Effector memory CD4-positive, alpha-beta T cell (primary cell): ENCODE results near the gene NAXE.

Experiments used
- DNase-seq, 3 donors: peaks; one replicate each; pipeline ENCODE4 v3.0.0-alpha.2; 2020
- H3K27ac ChIP-seq: 2 replicates; pipeline ENCODE4 v1.7.0; 2013; ENCODE audit warnings: mild to moderate bottlenecking, low read length, moderate library complexity; ENCODE audit not compliant: insufficient read depth, poor library complexity, severe bottlenecking
- H3K27me3 ChIP-seq: replicated peaks from 2 replicates; pipeline ENCODE4 v1.7.0; 2013; ENCODE audit warnings: mild to moderate bottlenecking, low read length; ENCODE audit not compliant: insufficient read depth, control insufficient read depth, poor library complexity, severe bottlenecking
- H3K36me3 ChIP-seq: 2 replicates; pipeline ENCODE4 v1.7.0; 2013; ENCODE audit warnings: mild to moderate bottlenecking, low read length, moderate library complexity; ENCODE audit not compliant: control insufficient read depth, insufficient read depth
- H3K4me1 ChIP-seq: 2 replicates; pipeline ENCODE4 v1.7.0; 2013; ENCODE audit warnings: low read length, mild to moderate bottlenecking; ENCODE audit not compliant: control insufficient read depth, insufficient read depth, poor library complexity, severe bottlenecking
- H3K4me3 ChIP-seq: 2 replicates; pipeline ENCODE4 v1.7.0; 2013; ENCODE audit warnings: low read length, low read depth, mild to moderate bottlenecking; ENCODE audit not compliant: insufficient read depth, poor library complexity, severe bottlenecking
- H3K9me3 ChIP-seq: 2 replicates; pipeline ENCODE4 v1.7.0; 2013; ENCODE audit warnings: mild to moderate bottlenecking, low read length, moderate library complexity; ENCODE audit not compliant: control insufficient read depth

NAXE gene

GRCh38 chr1:156643049-156643777 is 51.6 kb downstream of the NAXE start:
- peaks cover 53% of the 10 kb centered on the region for H3K27me3 ChIP-seq
- no peak overlapping the region for H3K4me3 ChIP-seq

GRCh38 chr1:156643778-156644092 is 52.2 kb downstream of the NAXE start:
- Histone ChIP-seq H3K27me3 (peaks cover 50% of the 10 kb centered on the region), H3K4me1 (peaks cover 21% of the 10 kb centered on the region), H3K4me3 (no peak overlapping the region), H3K36me3 (no peaks in the 10 kb centered on the region), H3K9me3 (no peaks in the 10 kb centered on the region), H3K27ac (no peak overlapping the region)
- DNase-seq: no peak

More at GRCh38 chr1:156643049-156643777, 51.6 kb downstream of the NAXE start:
- no peaks in the 10 kb centered on the region for H3K36me3 ChIP-seq
- no peak overlapping the region for H3K27ac ChIP-seq
- no peak for DNase-seq
- peaks cover 21% of the 10 kb centered on the region for H3K4me1 ChIP-seq
- H3K9me3 ChIP-seq: no peaks in the 10 kb centered on the region
